ENCODE results near the gene SSRP1.

DNA sequence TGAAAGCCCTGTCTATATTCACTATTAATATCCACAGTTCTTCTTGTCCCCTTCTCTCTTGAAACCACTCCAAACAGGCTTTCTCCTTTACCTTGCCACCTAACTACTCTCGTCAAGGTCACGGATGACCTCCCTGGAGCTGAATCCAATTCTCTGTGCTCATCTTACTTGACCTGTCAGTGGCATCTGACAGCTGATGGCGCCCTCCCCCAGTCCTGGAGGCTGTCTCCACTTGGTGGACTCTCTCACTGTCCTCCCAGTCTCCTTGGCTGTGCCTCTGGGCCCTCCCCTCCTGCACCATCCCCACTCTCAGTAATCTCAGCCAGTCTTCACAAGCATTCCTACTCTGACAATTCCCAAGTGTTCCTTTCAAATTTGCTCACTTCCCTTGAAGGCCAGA is 19.7 kb downstream of the SSRP1 start:
- TF ChIP-seq, protein P1, sequence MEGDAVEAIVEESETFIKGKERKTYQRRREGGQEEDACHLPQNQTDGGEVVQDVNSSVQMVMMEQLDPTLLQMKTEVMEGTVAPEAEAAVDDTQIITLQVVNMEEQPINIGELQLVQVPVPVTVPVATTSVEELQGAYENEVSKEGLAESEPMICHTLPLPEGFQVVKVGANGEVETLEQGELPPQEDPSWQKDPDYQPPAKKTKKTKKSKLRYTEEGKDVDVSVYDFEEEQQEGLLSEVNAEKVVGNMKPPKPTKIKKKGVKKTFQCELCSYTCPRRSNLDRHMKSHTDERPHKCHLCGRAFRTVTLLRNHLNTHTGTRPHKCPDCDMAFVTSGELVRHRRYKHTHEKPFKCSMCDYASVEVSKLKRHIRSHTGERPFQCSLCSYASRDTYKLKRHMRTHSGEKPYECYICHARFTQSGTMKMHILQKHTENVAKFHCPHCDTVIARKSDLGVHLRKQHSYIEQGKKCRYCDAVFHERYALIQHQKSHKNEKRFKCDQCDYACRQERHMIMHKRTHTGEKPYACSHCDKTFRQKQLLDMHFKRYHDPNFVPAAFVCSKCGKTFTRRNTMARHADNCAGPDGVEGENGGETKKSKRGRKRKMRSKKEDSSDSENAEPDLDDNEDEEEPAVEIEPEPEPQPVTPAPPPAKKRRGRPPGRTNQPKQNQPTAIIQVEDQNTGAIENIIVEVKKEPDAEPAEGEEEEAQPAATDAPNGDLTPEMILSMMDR (conservative IDR thresholded peaks at IDR 0.05; ENCODE audit: low read depth, low read length) = no peak
- TF ChIP-seq RCOR1 (IDR thresholded peaks at IDR 0.05; ENCODE audit: insufficient replicate concordance, low read length) = no peak
- TF ChIP-seq POLR2A (IDR thresholded peaks at IDR 0.05; ENCODE audit: low read depth, low read length) = no peak
